Medulla oblongata (tissue), 1 donor: ENCODE measurements around the gene TTF2.

Experiments used
- DNase-seq: peaks from one replicate; pipeline ENCODE4 v3.0.0-alpha.2; 2015; ENCODE audit errors: extremely low spot score

Gene TTF2

GRCh38 chr1:117046781-117047180, 13.3 kb upstream of the TTF2 start:
- no peak for DNase-seq

GRCh38 chr1:117047271-117047670, 12.9 kb upstream of the TTF2 start:
- no peak for DNase-seq

GRCh38 chr1:117049857-117050256, 10.3 kb upstream of the TTF2 start:
- peak; percentile 61 for DNase-seq

GRCh38 chr1:117051224-117052064, 8.7 kb upstream of the TTF2 start:
- peak; percentile 23 for DNase-seq

DNA sequence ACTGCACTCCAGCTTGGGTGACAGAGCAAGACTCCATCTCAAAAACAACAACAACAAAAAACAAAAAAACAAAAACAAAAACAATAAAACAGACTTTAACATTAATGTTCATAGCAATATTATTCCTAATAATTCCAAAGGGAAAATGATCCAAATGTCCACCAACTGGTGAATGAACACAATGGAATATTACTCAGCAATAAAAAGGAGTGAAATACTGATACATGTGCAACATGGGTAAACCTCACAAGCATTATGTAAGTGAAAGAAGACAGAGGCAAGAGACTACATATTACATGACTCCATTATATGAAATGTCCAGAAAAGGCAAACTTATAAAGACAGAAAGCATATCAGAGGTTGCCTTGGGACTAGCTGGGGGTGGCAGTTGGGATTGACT, 6.1 kb upstream of the TTF2 start:
- DNase-seq, result no peak

DNA sequence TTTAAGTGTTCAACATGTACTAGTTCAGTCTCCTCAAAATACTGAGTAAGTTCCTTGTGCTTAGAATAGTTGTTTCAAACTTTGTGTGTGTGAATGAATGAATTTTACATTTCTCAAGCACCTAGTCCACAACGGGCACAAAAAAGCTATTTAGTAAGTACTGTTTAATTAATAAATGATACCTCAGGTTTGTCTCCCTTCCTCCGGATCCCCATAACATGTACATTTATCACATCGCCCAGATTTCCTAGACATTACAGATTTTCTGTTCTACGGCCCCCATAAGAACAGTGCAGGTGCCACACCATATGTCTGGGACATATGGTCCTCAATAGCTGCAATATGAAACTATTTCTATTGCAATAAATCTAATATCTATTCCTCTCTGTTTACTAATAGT, 1.3 kb upstream of the TTF2 start:
- DNase-seq, result no peak

DNA sequence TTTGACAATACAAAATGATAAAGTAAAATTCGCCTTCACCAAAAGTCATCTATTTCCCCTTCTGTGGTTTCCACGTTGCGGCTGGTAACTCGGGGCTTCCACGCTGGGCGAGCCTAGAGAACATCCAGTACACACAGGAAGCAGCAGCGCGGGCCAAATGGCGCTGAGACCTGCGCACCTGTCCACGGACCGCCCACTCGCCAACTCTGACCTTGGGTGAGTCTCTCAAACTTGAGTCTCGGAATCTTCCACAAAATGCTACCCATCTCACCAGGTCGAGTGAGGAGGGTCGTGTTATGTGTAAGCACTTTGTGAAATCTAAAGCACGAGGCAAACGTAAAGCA, 820 bp upstream of the TTF2 start:
- no peak for DNase-seq

DNA sequence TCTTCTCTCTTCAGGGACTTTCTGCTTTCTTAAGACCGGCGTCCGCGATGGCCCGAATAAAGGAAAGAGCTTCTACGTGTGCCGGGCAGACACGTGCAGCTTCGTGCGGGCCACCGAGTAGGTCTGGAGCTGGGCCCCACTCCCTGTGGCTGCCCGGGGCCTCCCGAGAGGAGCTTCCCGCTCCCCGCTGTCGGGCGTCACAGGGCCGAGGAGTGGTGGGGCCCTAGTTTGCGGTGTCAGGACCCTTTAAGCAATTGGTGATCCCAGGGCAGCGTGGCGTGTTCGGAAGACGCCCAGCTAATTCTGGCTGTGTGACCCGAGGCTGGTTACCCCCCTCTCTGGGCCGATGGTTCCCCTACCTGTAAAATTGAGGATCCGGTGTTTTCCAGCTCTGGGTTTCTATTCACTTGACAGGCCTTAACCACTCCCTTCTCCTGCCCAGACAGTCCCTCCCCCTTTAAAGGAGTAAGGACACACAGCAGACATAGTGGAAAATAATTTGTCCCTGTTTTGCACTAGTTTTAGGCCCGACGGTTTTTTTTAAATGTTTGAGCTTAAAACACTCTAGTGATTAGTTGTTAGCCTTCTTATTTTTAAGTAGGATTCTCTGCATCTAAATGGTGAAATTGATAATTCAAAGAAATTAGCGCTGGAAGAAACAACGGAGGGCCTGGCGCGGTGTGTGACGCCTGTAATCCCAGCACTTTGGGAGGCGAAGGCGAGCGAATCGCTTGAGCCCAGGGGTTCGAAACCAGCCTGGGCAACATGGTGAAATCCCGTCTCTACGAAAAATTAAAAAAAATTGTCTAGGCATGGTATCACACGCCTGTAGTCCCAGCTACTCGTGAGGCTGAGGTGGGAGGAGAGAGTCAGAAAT, 553 bp downstream of the TTF2 start:
- DNase-seq, result no peak

- DNase-seq, result no peak
Measured at GRCh38 chr1:117061986-117062415, 1.9 kb downstream of the TTF2 start.

GRCh38 chr1:117066367-117066766, 6.2 kb downstream of the TTF2 start:
- DNase-seq, result no peak

DNA sequence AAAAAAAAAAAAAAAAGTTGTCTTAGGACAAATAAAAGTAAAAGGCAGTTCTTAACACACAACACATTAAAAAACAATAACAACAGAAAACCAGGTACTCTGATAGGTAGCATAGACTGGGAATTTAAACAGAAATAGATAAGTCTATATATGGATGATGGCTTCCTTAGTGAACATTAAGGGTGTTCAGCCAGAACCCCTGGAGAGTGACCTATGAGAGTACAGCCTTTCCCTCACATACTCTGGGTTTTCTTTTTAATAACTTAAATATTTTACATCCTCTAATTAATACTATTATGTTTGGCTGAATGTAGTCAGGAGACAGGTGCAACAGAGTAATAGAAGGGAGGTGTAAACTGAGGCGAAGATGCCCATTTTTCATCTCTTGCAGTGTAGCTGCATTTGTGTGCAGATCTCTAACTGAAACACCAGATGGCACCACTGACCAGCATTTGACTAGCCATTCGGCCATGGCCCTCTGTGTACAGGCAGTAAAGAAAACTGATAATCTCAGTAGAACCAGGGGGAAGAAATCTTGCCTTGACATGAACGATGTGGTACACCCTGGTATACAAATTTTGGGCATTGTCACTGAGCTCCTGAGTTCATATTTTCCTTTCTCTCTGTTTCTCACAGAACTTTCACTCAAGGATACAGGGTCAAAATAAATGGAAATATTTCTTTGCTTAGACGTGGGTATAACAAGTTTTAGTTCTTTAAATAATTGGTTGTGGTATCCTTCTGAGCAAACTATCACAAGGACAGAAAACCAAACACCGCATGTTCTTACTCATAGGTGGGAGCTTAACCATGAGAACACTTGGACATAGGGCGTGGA, 7.6 kb downstream of the TTF2 start:
- DNase-seq, result peak; percentile 79

DNA sequence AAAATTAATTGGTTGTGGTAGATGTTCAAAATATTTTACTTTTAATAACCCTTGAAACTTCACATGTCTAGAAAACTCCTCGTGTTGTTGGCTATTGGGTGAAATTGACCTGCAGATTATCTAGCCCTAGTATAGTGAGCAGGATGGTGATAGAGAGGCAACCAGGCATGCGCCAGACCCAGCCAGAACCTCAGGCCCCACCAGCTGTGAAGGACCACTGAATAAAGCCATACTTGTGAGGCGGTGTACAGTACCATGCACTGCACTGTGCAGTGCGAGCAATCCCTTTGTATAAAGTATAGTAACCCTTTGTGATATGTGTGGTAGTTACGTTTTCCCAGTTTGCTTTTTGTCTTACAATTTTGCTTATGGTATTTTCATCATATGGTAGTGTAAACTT, 8.5 kb downstream of the TTF2 start:
- DNase-seq, result peak; percentile 45

DNA sequence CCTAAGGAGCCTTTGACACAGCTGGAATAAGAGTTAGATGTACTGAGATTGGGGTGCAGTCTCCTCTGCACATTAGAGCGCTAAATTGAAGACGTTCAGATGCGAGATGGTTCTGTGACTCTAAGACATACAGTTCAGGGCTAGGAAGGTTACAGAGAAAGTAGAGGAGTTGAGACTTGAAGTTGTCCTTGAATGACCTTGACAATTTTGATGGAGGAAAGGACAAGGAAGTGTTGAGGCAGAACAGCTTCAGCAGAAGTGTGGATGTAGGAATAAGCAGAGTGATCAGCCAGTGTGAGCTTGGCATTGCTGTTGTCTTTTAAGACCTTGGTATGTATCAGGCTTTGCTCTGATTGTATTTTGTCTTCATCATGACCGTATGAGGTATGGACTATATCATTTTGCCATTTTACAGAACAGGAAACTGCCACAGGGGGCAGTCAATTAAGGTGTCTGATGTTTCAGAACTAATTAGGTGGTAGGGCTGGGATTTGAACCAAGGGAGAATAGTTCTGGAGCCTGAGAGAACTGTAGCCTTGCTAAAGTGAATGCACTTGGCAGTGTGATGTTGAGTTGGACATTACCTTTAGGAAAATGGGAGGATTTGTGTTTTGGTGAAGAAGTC, 9.2 kb downstream of the TTF2 start:
- no peak for DNase-seq

GRCh38 chr1:117070124-117070523, 10.0 kb downstream of the TTF2 start:
- no peak for DNase-seq

GRCh38 chr1:117076648-117077047, 16.5 kb downstream of the TTF2 start:
- DNase-seq, result no peak

DNA sequence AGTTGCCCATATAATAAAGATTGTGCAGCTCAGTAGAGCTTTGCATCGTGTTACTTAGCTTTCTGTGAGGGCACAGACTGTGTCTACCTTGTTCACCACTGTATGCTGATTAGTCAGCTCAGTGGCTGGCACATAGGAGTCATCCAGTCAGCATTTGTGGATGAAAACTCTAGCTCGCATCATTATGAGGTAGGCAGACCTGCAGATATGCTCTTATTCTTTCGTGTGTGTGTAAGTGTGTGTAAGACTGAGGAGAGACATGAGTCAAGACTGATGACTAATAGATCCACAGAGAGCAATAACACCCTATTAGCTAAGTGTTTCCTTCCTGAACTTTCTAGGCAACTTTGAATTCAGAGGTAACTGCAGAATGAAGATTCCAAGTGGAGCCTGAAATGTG, 17.1 kb downstream of the TTF2 start:
- no peak for DNase-seq

GRCh38 chr1:117079737-117080136, 19.6 kb downstream of the TTF2 start:
- no peak for DNase-seq

GRCh38 chr1:117084231-117084630, 24.1 kb downstream of the TTF2 start:
- DNase-seq, result no peak

GRCh38 chr1:117087686-117088085, 27.6 kb downstream of the TTF2 start:
- no peak for DNase-seq

DNA sequence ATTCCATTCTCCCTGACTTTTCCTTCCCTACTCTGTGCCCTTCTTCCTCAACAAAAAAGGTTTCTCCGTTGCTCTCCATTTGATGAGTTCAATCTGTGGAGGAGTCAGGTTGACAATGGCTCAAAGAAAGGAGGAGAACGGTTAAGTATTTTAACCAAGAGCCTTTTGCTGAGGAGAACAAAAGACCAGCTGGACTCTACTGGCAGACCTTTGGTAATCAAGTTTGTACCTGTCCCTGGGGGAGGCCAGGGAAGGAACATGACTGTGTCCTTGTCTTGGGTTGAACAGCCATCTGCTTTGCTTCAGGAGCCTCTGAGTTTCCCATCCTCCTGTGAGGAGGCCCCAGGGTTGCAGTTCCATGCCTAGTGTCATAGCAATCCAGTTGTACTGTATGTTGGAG, 29.9 kb downstream of the TTF2 start:
- no peak for DNase-seq

GRCh38 chr1:117092594-117092993, 32.5 kb downstream of the TTF2 start:
- no peak for DNase-seq

DNA sequence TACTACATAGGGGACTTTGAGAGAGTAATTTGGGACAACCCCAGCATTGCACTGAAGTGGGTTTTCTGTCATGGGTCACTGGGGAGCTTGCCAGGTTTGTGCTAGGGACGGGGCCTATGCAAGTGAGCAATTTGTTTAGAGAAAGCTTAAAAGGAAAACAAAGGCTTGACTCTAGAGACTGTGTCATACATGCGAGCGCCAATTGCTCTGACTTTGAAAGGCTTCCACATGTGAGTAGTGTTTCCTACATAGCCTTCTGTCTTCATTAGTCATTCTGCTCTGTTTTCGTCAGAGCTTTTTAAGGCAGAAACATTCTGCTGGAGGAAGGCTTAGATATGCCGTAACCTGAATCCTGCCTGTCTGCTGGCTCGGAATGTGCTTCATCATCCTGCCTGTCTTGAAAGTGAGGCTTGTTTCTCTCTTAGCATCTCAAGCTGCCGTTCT, 33.0 kb downstream of the TTF2 start:
- DNase-seq, result peak; percentile 43
